Neural progenitor cell (in vitro differentiated cells): ENCODE measurements around the gene PPA2.

Experiments used
- EZH2 ChIP-seq: fragments of 200-600 bp; sonication (generic); IDR thresholded peaks from 2 replicates; pipeline ENCODE4 v1.6.1; 2017; ENCODE audit warnings: antibody characterized with exemption, mild to moderate bottlenecking, moderate library complexity
- EZH2phosphoT487 ChIP-seq: fragments of 200-600 bp; sonication (generic); IDR thresholded peaks from 2 replicates; pipeline ENCODE4 v1.6.1; 2017; ENCODE audit warnings: antibody characterized with exemption

DNA sequence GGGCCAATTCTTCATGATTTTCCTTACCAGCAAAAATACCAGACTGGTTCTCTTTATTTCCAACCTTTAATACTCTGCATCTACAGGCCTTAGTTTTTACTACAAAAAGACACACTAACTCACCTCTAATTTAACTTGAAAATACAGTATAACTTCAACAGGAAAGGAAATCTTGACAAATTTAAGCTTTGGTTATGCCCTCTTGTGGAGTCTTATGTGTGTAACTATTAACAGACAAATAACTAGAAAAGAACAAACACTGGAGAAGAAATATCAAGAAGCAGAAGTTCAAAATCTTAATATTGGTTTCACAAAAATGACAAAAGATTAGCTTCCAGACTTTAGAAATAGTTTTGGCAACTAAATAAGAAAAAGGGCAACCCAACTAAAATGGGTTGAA lies 33.0 kb downstream of the PPA2 start:
- no peak for TF ChIP-seq EZH2phosphoT487
- no peak for TF ChIP-seq EZH2
